Measurements from ENCODE around the gene CHST14.

The CHST14 gene

GRCh38 chr15:40493089-40493840 lies 22.5 kb downstream of the CHST14 start:
- H3K4me3 ChIP-seq (ENCODE audit: low read length), result no peak overlapping the region
- no peak for DNase-seq (ENCODE audit: low read depth)

GRCh38 chr15:40495516-40495915 lies 24.7 kb downstream of the CHST14 start:
- TF ChIP-seq CTCF (conservative IDR thresholded peaks at IDR 0.05; ENCODE audit: low read depth, low read length), result no peak
- no peak overlapping the region for H3K4me3 ChIP-seq (ENCODE audit: low read length)
- no peak for DNase-seq (ENCODE audit: low read depth)

More at GRCh38 chr15:40493089-40493840, 22.5 kb downstream of the CHST14 start:
- no peak for TF ChIP-seq CTCF (conservative IDR thresholded peaks at IDR 0.05; ENCODE audit: low read depth, low read length)

- H3K4me3 ChIP-seq (ENCODE audit: low read length), result no peak overlapping the region
- no peak for DNase-seq (ENCODE audit: low read depth)
- no peak for TF ChIP-seq CTCF (conservative IDR thresholded peaks at IDR 0.05; ENCODE audit: low read depth, low read length)
Measured at GRCh38 chr15:40498418-40498817, 27.6 kb downstream of the CHST14 start.

- no peak for DNase-seq (ENCODE audit: low read depth)
- no peak overlapping the region for H3K4me3 ChIP-seq (ENCODE audit: low read length)
- TF ChIP-seq CTCF (conservative IDR thresholded peaks at IDR 0.05; ENCODE audit: low read depth, low read length), result no peak
Measured at GRCh38 chr15:40498891-40499290, 28.1 kb downstream of the CHST14 start.

- no peak for DNase-seq (ENCODE audit: low read depth)
Measured at GRCh38 chr15:40499931-40500330, 29.1 kb downstream of the CHST14 start.

GRCh38 chr15:40500568-40501330 lies 30.0 kb downstream of the CHST14 start:
- no peak for TF ChIP-seq CTCF (conservative IDR thresholded peaks at IDR 0.05; ENCODE audit: low read depth, low read length)
- H3K4me3 ChIP-seq (ENCODE audit: low read length), result no peak overlapping the region
- no peak for DNase-seq (ENCODE audit: low read depth)

More at GRCh38 chr15:40499931-40500330, 29.1 kb downstream of the CHST14 start:
- TF ChIP-seq CTCF (conservative IDR thresholded peaks at IDR 0.05; ENCODE audit: low read depth, low read length), result no peak
- H3K4me3 ChIP-seq (ENCODE audit: low read length), result no peak overlapping the region
